Measurements from ENCODE around the gene ELMOD1. TPM values are rescaled to one million over a fixed set of nuclear protein-coding genes. Genes with fewer than 3 reads are reported as not detected.
A peak's percentile ranks its signal among the peaks of the same experiment; 100 is the strongest.

Gene ELMOD1
- total RNA-seq = not detected

- peak within 1 kb of the TSS; percentile 66 for H3K27ac Mint-ChIP-seq
- H3K4me3 Mint-ChIP-seq = peak within 1 kb of the TSS; percentile 73
- H3K9me3 Mint-ChIP-seq (ENCODE audit: low read depth) = no peaks in the 10 kb centered on the region
- H3K36me3 Mint-ChIP-seq (ENCODE audit: low read depth) = no peaks in the 10 kb centered on the region
- intact Hi-C loops (cut with DNase I, micrococcal nuclease) = loop anchor here (5.0 kb wide), 2 partner anchors 43 to 252 kb away; no protein-coding TSS in a partner anchor
- ChIA-PET POLR2A (no interaction called here), CTCF (interaction anchor here (0.7 to 1.5 kb wide), 6 partner anchors 18 to 210 kb away, joined by 3 to 7 read pairs (median 6); partner anchors contain the start of gene ALKBH8)
- peaks cover 19% of the 10 kb centered on the region for H3K4me1 Mint-ChIP-seq
- DNase-seq (peak; percentile 69), ATAC-seq (peak; percentile 66)
- H3K27me3 Mint-ChIP-seq = peaks cover 67% of the 10 kb centered on the region
These were observed at the start of gene ELMOD1 for GRCh38 chr11:107590460-107591377. Gene ELMOD1 (plus strand): TSS chr11:107591147. CDS start chr11:107618190, 27,043 bp downstream.

GRCh38 chr11:107545101-107545514 lies 45.8 kb upstream of the ELMOD1 start:
- ATAC-seq = peak; percentile 69
- DNase-seq = no peak
- ChIA-PET POLR2A (interaction anchor here (0.7 kb wide), 1 partner anchor 9 kb away, joined by 3 read pairs; no protein-coding TSS in a partner anchor), CTCF (interaction anchor here (1.6 to 2.6 kb wide), 3 partner anchors 8 to 234 kb away, joined by 3 to 13 read pairs (median 4); no protein-coding TSS in a partner anchor)
- Mint-ChIP-seq H3K27me3 (no peaks in the 10 kb centered on the region), H3K4me1 (peaks cover 11% of the 10 kb centered on the region), H3K9me3 (ENCODE audit: low read depth) (no peaks in the 10 kb centered on the region), H3K36me3 (ENCODE audit: low read depth) (peaks cover 28% of the 10 kb centered on the region), H3K27ac (no peak overlapping the region), H3K4me3 (no peak overlapping the region)
- intact Hi-C loops (cut with DNase I, micrococcal nuclease) = loop anchor here in 1 of 2 experiments (5.0 kb wide), 1 partner anchor 47 kb away; the partner anchor contains the start of gene ELMOD1

- H3K4me3 Mint-ChIP-seq = no peak overlapping the region
- no peak overlapping the region for H3K27ac Mint-ChIP-seq
- DNase-seq = no peak
- peaks cover 11% of the 10 kb centered on the region for H3K4me1 Mint-ChIP-seq
- H3K36me3 Mint-ChIP-seq (ENCODE audit: low read depth) = peaks cover 35% of the 10 kb centered on the region
- ATAC-seq = no peak
- no peaks in the 10 kb centered on the region for H3K9me3 Mint-ChIP-seq (ENCODE audit: low read depth)
- CTCF ChIA-PET = interaction anchor here (0.7 to 4.4 kb wide), 16 partner anchors 7 to 246 kb away, joined by 3 to 46 read pairs (median 4); no protein-coding TSS in a partner anchor
- intact Hi-C loops (cut with DNase I, micrococcal nuclease) = loop anchor here in 1 of 2 experiments (5.0 kb wide), 1 partner anchor 44 kb away; the partner anchor contains the start of gene ELMOD1
- H3K27me3 Mint-ChIP-seq = no peaks in the 10 kb centered on the region
- POLR2A ChIA-PET = no interaction called here
These were observed 43.0 kb upstream of the ELMOD1 start for GRCh38 chr11:107547961-107548360.

- peak; percentile 45 for DNase-seq
- intact Hi-C loops (cut with DNase I, micrococcal nuclease) = loop anchor here (1.0 to 5.0 kb wide), 4 partner anchors 27 to 222 kb away; partner anchors contain the start of gene ELMOD1 (in 1 of the 2)
- ChIA-PET CTCF (interaction anchor here (0.6 to 4.4 kb wide), 22 partner anchors 8 to 248 kb away, joined by 3 to 46 read pairs (median 4); partner anchors contain the start of gene ALKBH8), POLR2A (interaction anchor here (0.6 kb wide), 1 partner anchor 248 kb away, joined by 3 read pairs; no protein-coding TSS in a partner anchor)
- ATAC-seq = peak; percentile 65
- H3K4me3 Mint-ChIP-seq = no peak overlapping the region
- H3K4me1 Mint-ChIP-seq = peaks cover 11% of the 10 kb centered on the region
- H3K27me3 Mint-ChIP-seq = no peaks in the 10 kb centered on the region
- peaks cover 35% of the 10 kb centered on the region for H3K36me3 Mint-ChIP-seq (ENCODE audit: low read depth)
- H3K9me3 Mint-ChIP-seq (ENCODE audit: low read depth) = no peaks in the 10 kb centered on the region
- no peak overlapping the region for H3K27ac Mint-ChIP-seq
These were observed 41.5 kb upstream of the ELMOD1 start for GRCh38 chr11:107549253-107549953.

DNA sequence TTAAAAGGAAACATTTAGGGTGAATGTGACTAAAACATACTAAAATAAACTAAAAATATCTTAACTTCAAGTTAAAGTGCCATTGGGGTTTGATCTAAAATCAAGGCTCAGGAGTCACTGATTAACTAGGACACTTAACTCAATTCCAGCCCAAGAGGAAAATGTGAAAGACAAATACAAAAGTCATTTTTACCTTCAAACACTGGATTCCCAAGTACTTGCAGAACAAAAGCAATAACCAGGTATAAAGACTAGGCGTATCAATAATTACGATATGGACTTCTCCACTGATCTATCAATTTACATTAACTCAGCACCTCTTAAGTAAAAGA lies 41.0 kb upstream of the ELMOD1 start:
- POLR2A ChIA-PET = interaction anchor here (0.6 kb wide), 1 partner anchor 247 kb away, joined by 3 read pairs; no protein-coding TSS in a partner anchor
- DNase-seq (no peak), ATAC-seq (no peak)
- Mint-ChIP-seq H3K4me1 (peaks cover 8% of the 10 kb centered on the region), H3K27ac (no peak overlapping the region), H3K9me3 (ENCODE audit: low read depth) (no peaks in the 10 kb centered on the region), H3K36me3 (ENCODE audit: low read depth) (peaks cover 31% of the 10 kb centered on the region), H3K27me3 (no peaks in the 10 kb centered on the region), H3K4me3 (no peak overlapping the region)
- intact Hi-C loops (cut with DNase I, micrococcal nuclease) = loop anchor here (1.0 to 5.0 kb wide), 4 partner anchors 26 to 221 kb away; partner anchors contain the start of gene ELMOD1 (in 1 of the 2)
- CTCF ChIA-PET = interaction anchor here (1.1 to 4.4 kb wide), 12 partner anchors 10 to 248 kb away, joined by 3 to 46 read pairs (median 5); no protein-coding TSS in a partner anchor

DNA sequence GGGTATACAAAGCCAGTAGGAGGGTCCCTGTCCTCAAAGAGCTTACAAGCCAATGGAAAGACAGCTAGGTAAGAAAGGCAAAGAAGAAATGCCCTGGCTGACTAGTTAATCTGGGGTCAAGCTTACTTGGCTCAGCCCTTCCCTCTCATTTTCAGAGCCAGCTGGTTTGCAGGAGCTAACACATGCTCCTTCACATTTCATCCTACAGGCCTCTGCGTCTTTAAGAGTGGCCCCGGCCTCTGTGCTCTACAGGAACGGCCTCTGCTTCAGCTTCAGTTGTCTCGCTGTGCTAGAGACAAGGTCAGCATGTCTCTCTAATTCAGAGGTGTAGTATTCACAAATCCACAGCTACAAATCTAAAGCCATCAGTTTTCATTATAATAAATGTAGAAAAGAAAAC lies 40.6 kb upstream of the ELMOD1 start:
- Mint-ChIP-seq H3K27ac (no peak overlapping the region), H3K4me3 (no peak overlapping the region), H3K27me3 (no peaks in the 10 kb centered on the region), H3K9me3 (ENCODE audit: low read depth) (no peaks in the 10 kb centered on the region), H3K4me1 (peaks cover 4% of the 10 kb centered on the region), H3K36me3 (ENCODE audit: low read depth) (peaks cover 31% of the 10 kb centered on the region)
- intact Hi-C loops (cut with DNase I, micrococcal nuclease) = no loop called here
- POLR2A ChIA-PET = no interaction called here
- CTCF ChIA-PET = interaction anchor here (0.6 to 4.4 kb wide), 7 partner anchors 10 to 247 kb away, joined by 3 to 46 read pairs (median 4); no protein-coding TSS in a partner anchor
- ATAC-seq (no peak), DNase-seq (no peak)

GRCh38 chr11:107561688-107562087 lies 29.3 kb upstream of the ELMOD1 start:
- ATAC-seq (no peak), DNase-seq (peak; percentile 22)
- intact Hi-C loops (cut with DNase I, micrococcal nuclease) = loop anchor here in 1 of 2 experiments (5.0 to 10.0 kb wide), 5 partner anchors 211 to 1106 kb away; partner anchors contain the start of genes ATM, C11orf65, DDX10 and EXPH5
- Mint-ChIP-seq H3K9me3 (ENCODE audit: low read depth) (no peaks in the 10 kb centered on the region), H3K27ac (peak overlapping the region; percentile 69), H3K27me3 (no peaks in the 10 kb centered on the region), H3K4me1 (peaks cover 57% of the 10 kb centered on the region), H3K4me3 (no peak overlapping the region), H3K36me3 (ENCODE audit: low read depth) (peaks cover 21% of the 10 kb centered on the region)
- POLR2A ChIA-PET = no interaction called here
- CTCF ChIA-PET = no interaction called here

DNA sequence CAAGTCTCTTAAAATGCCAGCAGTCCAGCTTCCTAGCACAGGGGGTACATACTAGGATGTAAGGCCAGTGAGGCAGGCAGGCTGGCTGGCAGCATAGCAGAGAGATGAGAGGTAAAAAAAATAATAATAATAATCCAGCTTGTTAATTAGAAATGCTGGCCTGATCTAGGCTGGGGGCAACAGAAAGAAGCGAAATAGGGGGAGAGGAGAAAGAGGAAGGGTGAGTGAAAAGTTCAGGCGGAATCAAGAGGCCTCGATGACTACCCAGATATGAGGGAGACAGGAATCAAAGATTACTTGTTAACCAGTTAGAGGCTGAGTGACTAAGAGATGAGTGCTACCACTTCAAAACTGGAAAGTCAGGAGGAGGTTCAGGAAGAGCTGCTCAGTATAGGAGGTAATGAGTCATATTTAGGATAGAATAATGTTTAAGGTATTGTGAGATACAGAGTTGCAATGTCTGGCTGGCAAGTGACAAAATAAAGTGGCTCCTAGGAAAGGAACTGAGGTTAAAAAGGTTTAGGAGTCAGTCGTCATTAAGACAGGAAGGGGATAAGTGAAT lies 28.2 kb upstream of the ELMOD1 start:
- Mint-ChIP-seq H3K4me1 (peaks cover 59% of the 10 kb centered on the region), H3K36me3 (ENCODE audit: low read depth) (peaks cover 21% of the 10 kb centered on the region), H3K27ac (peak overlapping the region; percentile 90), H3K4me3 (peak overlapping the region; percentile 39), H3K27me3 (no peaks in the 10 kb centered on the region), H3K9me3 (ENCODE audit: low read depth) (no peaks in the 10 kb centered on the region)
- ATAC-seq = peak; percentile 43
- DNase-seq = no peak
- ChIA-PET POLR2A (interaction anchor here (0.5 to 0.8 kb wide), 4 partner anchors 19 to 212 kb away, joined by 3 to 9 read pairs (median 3); no protein-coding TSS in a partner anchor), CTCF (interaction anchor here (0.5 to 6.9 kb wide), 12 partner anchors 10 to 336 kb away, joined by 3 to 49 read pairs (median 5); partner anchors contain the start of gene CWF19L2)
- intact Hi-C loops (cut with DNase I, micrococcal nuclease) = loop anchor here (1.0 to 10.0 kb wide), 6 partner anchors 127 to 1105 kb away; partner anchors contain the start of genes ATM (in 1 of the 2), C11orf65 (in 1 of the 2), DDX10 (in 1 of the 2) and EXPH5 (in 1 of the 2)

DNA sequence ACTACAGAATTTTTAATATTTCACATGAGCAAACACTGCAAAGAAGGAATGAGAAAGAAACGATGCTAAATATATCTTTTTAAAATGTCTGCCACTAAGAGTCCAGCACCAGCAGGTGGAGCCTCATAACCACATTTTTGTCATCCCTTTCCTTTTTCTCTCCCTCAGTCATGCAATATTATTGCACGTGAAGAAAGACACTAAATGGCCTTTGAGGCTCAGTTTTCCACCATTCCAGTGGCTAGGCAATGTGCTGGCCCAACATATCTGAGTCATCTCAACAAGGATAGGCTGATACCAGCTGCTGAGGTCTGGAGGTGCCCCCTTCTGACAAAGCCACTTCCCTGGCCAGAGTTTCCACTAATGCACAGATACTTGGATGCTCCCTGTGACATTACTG lies 27.2 kb upstream of the ELMOD1 start:
- peak; percentile 56 for DNase-seq
- ChIA-PET CTCF (interaction anchor here (0.6 to 6.9 kb wide), 13 partner anchors 9 to 234 kb away, joined by 3 to 49 read pairs (median 5); partner anchors contain the start of genes CWF19L2 and ELMOD1), POLR2A (no interaction called here)
- Mint-ChIP-seq H3K4me3 (peak overlapping the region; percentile 16), H3K9me3 (ENCODE audit: low read depth) (no peaks in the 10 kb centered on the region), H3K27ac (peak overlapping the region; percentile 53), H3K36me3 (ENCODE audit: low read depth) (peaks cover 21% of the 10 kb centered on the region), H3K4me1 (peaks cover 61% of the 10 kb centered on the region), H3K27me3 (no peaks in the 10 kb centered on the region)
- intact Hi-C loops (cut with DNase I, micrococcal nuclease) = loop anchor here (1.0 to 10.0 kb wide), 10 partner anchors 107 to 1104 kb away; partner anchors contain the start of genes ATM (in 1 of the 2), C11orf65 (in 1 of the 2), CUL5 (in 1 of the 2) and CWF19L2 (in 1 of the 2)
- ATAC-seq = no peak

DNA sequence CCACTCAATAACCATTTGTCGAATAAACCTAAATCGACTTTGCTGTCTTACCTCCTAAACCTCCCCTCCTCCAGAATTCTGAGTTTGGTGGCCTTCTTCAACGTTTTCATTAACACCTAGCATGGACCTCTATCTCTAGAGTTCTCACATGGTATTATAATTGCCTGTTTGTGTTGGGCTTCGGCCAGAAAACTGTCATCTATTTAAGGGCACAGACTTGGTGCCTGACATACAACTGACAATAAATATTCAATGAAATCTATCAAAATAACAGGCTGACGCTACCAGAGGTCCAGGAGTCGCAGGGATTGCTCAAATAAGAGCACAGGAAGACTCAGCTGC lies 26.1 kb upstream of the ELMOD1 start:
- H3K4me3 Mint-ChIP-seq = peak overlapping the region; percentile 93
- peaks cover 54% of the 10 kb centered on the region for H3K4me1 Mint-ChIP-seq
- H3K36me3 Mint-ChIP-seq (ENCODE audit: low read depth) = peaks cover 9% of the 10 kb centered on the region
- ChIA-PET CTCF (interaction anchor here (0.6 to 6.9 kb wide), 8 partner anchors 11 to 207 kb away, joined by 3 to 49 read pairs (median 5); partner anchors contain the start of gene ELMOD1), POLR2A (no interaction called here)
- DNase-seq = no peak
- intact Hi-C loops (cut with DNase I, micrococcal nuclease) = loop anchor here (1.0 to 10.0 kb wide), 14 partner anchors 27 to 1488 kb away; partner anchors contain the start of genes CWF19L2 (in 2 of the 2), AASDHPPT (in 1 of the 2), ACAT1 (in 1 of the 2) and ATM (in 1 of the 2)
- H3K9me3 Mint-ChIP-seq (ENCODE audit: low read depth) = no peaks in the 10 kb centered on the region
- ATAC-seq = no peak
- H3K27me3 Mint-ChIP-seq = no peaks in the 10 kb centered on the region
- peak overlapping the region; percentile 98 for H3K27ac Mint-ChIP-seq
